Neural crest cell (in vitro differentiated cells): ENCODE data around the gene INSC. TPM values are rescaled to one million over a fixed set of nuclear protein-coding genes. Genes with fewer than 3 reads are reported as not detected.

Experiments
- DNase-seq: peaks from one replicate; pipeline ENCODE4 v3.0.0; 2021; ENCODE audit warnings: low read depth, mixed read lengths, low spot score
- H3K27ac Mint-ChIP-seq: one replicate; pipeline ENCODE4 v1.8.0; 2021; ENCODE audit warnings: mild to moderate bottlenecking, mixed read lengths; ENCODE audit not compliant: unreplicated experiment
- H3K27me3 Mint-ChIP-seq: 2 replicates; pipeline ENCODE4 v1.8.0; 2021; ENCODE audit warnings: low read depth, mild to moderate bottlenecking, mixed read lengths
- H3K36me3 Mint-ChIP-seq: 2 replicates; pipeline ENCODE4 v1.8.0; 2021; ENCODE audit warnings: low read depth, mild to moderate bottlenecking, mixed read lengths
- H3K4me1 Mint-ChIP-seq: 2 replicates; pipeline ENCODE4 v1.8.0; 2021; ENCODE audit warnings: mixed read lengths
- H3K4me3 Mint-ChIP-seq: one replicate; pipeline ENCODE4 v1.8.0; 2021; ENCODE audit warnings: mild to moderate bottlenecking, mixed read lengths
- H3K9me3 Mint-ChIP-seq: 2 replicates; pipeline ENCODE4 v1.8.0; 2021; ENCODE audit warnings: mixed read lengths
- CTCF ChIP-seq: fragments of 200-600 bp; sonication (generic); conservative IDR thresholded peaks from 2 replicates; pipeline ENCODE4 v1.5.0; 2021; ENCODE audit warnings: antibody characterized with exemption, mild to moderate bottlenecking
- total RNA-seq: library from RNA; stranded (reverse); gene quantifications from 2 replicates; pipeline ENCODE4 v1.2.1, GENCODE V29; 2021

Gene INSC
- total RNA-seq, 1 donor from 2014 or later, result 2.6 TPM

DNA sequence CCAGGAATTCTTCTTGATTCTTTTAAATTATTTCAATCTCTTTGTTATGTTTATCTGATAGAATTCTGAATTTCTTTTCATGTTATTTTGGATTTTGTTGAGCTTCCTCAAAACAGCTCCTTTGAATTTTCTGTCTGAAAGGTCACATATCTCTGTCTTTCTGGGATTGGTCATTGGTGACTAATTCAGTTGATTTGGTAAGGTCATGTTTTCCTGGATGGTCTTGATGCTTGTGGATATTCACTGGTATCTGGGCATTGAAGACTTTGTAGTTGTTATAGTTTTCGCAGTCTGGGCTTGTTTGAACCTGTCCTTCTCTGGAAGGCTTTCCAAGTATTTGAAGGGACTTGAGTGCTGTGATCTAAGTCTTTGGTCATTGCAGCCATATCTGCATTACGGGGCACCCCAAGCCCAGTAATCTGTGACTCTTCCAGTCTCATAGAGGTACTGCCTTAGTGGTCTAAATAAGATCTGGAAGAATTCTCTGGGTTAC is 18.9 kb upstream of the INSC start:
- no peak for DNase-seq
- Mint-ChIP-seq H3K36me3 (no peaks in the 10 kb centered on the region), H3K4me1 (no peaks in the 10 kb centered on the region), H3K4me3 (no peak overlapping the region), H3K9me3 (no peaks in the 10 kb centered on the region), H3K27me3 (peaks cover 2% of the 10 kb centered on the region), H3K27ac (no peak overlapping the region)
- TF ChIP-seq CTCF, result no peak

DNA sequence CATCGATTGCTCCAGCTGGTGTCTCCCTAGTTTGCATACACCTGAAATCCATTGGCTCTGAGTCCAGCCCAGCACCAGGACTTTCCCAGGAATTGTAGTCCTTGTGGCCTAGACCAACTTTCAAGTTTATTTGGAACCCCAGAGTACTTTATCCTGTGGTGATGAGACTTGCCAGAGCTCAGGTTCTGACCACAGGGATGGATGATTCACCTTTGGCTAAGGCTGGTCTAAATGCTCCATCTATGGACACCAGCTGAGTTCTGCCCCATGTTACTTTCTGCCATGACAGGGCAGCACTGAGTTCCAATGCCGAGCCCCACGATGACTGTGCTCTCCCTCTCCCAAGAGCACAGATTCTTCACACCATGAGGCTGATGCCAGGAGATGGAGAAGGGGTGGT is 17.3 kb upstream of the INSC start:
- H3K27me3 Mint-ChIP-seq, result peaks cover 2% of the 10 kb centered on the region
- no peaks in the 10 kb centered on the region for H3K9me3 Mint-ChIP-seq
- H3K27ac Mint-ChIP-seq, result no peak overlapping the region
- DNase-seq, result no peak
- TF ChIP-seq CTCF, result no peak
- peaks cover 5% of the 10 kb centered on the region for H3K4me1 Mint-ChIP-seq
- H3K4me3 Mint-ChIP-seq, result no peak overlapping the region
- H3K36me3 Mint-ChIP-seq, result no peaks in the 10 kb centered on the region

DNA sequence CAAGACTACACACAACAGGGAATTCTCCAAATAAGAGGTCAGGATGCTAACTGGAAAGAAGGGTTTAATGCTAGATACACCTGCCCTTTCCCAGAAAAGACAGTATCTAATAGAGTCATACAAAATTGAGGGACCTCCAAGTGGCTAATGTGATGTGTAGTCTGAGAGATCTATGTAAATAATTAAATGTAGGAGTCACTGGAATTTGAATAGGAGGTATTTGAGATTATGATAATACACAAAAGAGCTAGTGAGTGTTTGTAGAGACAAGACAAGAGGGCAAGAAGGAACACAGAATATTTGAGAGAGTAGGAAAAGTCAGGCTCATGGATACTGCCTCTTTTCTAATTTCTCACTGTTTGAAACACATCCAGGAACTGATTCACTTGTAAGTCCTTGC is 15.5 kb upstream of the INSC start:
- Mint-ChIP-seq H3K27me3 (peaks cover 2% of the 10 kb centered on the region), H3K4me1 (peaks cover 5% of the 10 kb centered on the region), H3K36me3 (peaks cover 7% of the 10 kb centered on the region), H3K27ac (no peak overlapping the region), H3K4me3 (no peak overlapping the region), H3K9me3 (peaks cover 9% of the 10 kb centered on the region)
- TF ChIP-seq CTCF, result no peak
- DNase-seq, result no peak

DNA sequence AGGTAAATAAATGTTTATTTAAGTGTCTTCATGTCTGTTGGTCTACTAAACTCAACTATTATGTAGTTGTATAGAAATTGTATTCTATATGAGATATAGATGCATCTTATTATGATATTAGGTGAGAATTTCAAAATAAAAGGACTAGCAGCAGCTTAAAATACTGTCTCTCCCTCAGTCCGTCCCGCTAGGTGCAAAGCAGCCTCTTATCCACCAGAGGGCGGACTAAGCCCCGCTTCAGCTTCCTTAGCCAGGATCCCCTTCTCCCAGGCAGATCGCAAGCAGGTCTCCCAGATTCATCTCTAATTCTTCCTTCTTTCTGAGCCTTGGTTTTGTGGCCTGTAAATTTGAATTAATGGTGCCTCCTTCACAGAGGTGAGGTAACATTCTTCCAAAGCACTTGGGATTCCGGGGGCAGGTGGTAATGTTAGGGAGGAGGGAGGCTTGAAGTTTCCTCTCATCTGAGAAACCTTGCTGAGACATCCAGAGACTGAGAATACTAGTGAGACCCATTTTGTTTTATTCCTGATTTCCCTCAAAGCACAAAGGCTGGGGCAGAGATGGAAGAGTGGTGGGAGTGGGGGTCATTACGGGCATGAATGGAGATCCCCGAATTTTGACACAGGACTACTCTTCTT is 13.5 kb upstream of the INSC start:
- peaks cover 2% of the 10 kb centered on the region for H3K27me3 Mint-ChIP-seq
- H3K4me3 Mint-ChIP-seq, result no peak overlapping the region
- peaks cover 9% of the 10 kb centered on the region for H3K9me3 Mint-ChIP-seq
- H3K4me1 Mint-ChIP-seq, result peaks cover 5% of the 10 kb centered on the region
- peak; percentile 96 for TF ChIP-seq CTCF
- DNase-seq, result peak; percentile 75
- H3K27ac Mint-ChIP-seq, result peak overlapping the region; percentile 73
- peaks cover 7% of the 10 kb centered on the region for H3K36me3 Mint-ChIP-seq

GRCh38 chr11:15104166-15104565 is 10.6 kb upstream of the INSC start:
- peaks cover 7% of the 10 kb centered on the region for H3K36me3 Mint-ChIP-seq
- no peaks in the 10 kb centered on the region for H3K27me3 Mint-ChIP-seq
- TF ChIP-seq CTCF, result no peak
- no peak overlapping the region for H3K27ac Mint-ChIP-seq
- peaks cover 11% of the 10 kb centered on the region for H3K4me1 Mint-ChIP-seq
- peaks cover 9% of the 10 kb centered on the region for H3K9me3 Mint-ChIP-seq
- H3K4me3 Mint-ChIP-seq, result no peak overlapping the region
- no peak for DNase-seq
